A204.1 (cell line): ENCODE measurements around the gene ACTR2.
A peak's percentile ranks its signal among the peaks of the same experiment; 100 is the strongest.
"Not testable (repeated sequence)": the region's sequence is repeated elsewhere in the genome, so short reads cannot be mapped to it uniquely, and the experiment has no call there.

Experiments
- FAIRE-seq: peaks from 2 replicates; lab custom pipeline; 2012; peaks lifted over from hg19 to GRCh38; lab: Jason Lieb, UNC

The ACTR2 gene

GRCh38 chr2:65227456-65228262, at the start of gene ACTR2:
Gene ACTR2, plus strand, starts transcription at chr2:65227831. Its CDS starts 79 bp downstream, at chr2:65227910.
- peak; percentile 75 for FAIRE-seq

- no peak for FAIRE-seq
These were observed 45.1 kb upstream of the ACTR2 start for GRCh38 chr2:65182570-65182969.

- FAIRE-seq: not testable (repeated sequence)
These were observed 44.2 kb upstream of the ACTR2 start for GRCh38 chr2:65183406-65183805.

- FAIRE-seq: no peak
These were observed 42.6 kb upstream of the ACTR2 start for GRCh38 chr2:65185012-65185411.

GRCh38 chr2:65186093-65186868, 41.4 kb upstream of the ACTR2 start:
- FAIRE-seq: no peak

GRCh38 chr2:65186872-65187851, 40.5 kb upstream of the ACTR2 start:
- FAIRE-seq: peak; percentile 67

- FAIRE-seq: no peak
These were observed 34.2 kb upstream of the ACTR2 start for GRCh38 chr2:65193446-65193845.

- no peak for FAIRE-seq
These were observed 28.9 kb upstream of the ACTR2 start for GRCh38 chr2:65198737-65199136.

GRCh38 chr2:65199166-65199565, 28.5 kb upstream of the ACTR2 start:
- FAIRE-seq: no peak

GRCh38 chr2:65199891-65200290, 27.7 kb upstream of the ACTR2 start:
- FAIRE-seq: no peak

GRCh38 chr2:65204461-65205210, 23.0 kb upstream of the ACTR2 start:
- FAIRE-seq: no peak

GRCh38 chr2:65212115-65212514, 15.5 kb upstream of the ACTR2 start:
- FAIRE-seq: no peak

- no peak for FAIRE-seq
These were observed 15.0 kb upstream of the ACTR2 start for GRCh38 chr2:65212619-65213018.

- FAIRE-seq: no peak
These were observed 14.6 kb upstream of the ACTR2 start for GRCh38 chr2:65213035-65213434.

GRCh38 chr2:65214361-65214760, 13.3 kb upstream of the ACTR2 start:
- FAIRE-seq: no peak

GRCh38 chr2:65214843-65215242, 12.8 kb upstream of the ACTR2 start:
- FAIRE-seq: no peak

- no peak for FAIRE-seq
These were observed 11.7 kb upstream of the ACTR2 start for GRCh38 chr2:65215946-65216345.

- no peak for FAIRE-seq
These were observed 7.0 kb upstream of the ACTR2 start for GRCh38 chr2:65220432-65221131.

- FAIRE-seq: not testable (repeated sequence)
These were observed 6.4 kb upstream of the ACTR2 start for GRCh38 chr2:65221275-65221674.

- no peak for FAIRE-seq
These were observed 593 bp upstream of the ACTR2 start for GRCh38 chr2:65227020-65227455.

GRCh38 chr2:65228263-65228750, 676 bp downstream of the ACTR2 start:
- FAIRE-seq: no peak
